NCI-H1694 (cell line): ENCODE data around the gene HTT.
A peak's percentile ranks its signal among the peaks of the same experiment; 100 is the strongest.

Experiments used
- DNase-seq: peaks from one replicate; lab custom pipeline; 2025; lab: John Stamatoyannopoulos, UW

HTT gene

GRCh38 chr4:3235581-3235980 lies 161.1 kb downstream of the HTT start:
- no peak for DNase-seq

- no peak for DNase-seq
Observed at GRCh38 chr4:3236326-3236878, 161.9 kb downstream of the HTT start.

DNA sequence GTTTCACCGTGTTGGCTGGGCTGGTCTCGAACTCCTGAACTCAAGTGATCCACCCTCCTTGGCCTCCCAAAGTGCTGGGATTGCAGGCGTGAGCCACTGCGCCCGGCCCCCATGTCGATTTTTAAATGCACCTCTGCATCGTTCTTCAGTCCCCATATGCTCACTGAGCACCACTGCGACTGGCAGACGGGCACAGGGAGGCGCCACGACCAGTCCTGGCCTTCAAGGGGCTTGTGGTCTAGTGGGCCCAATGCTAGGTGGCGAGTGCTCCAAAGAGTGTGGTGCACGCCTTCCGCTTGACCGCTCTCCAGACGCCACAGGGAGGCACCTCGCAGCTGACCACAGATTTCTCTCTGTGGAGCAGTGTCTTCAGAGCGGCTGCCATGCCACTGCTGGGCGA lies 162.8 kb downstream of the HTT start:
- DNase-seq: no peak

GRCh38 chr4:3237712-3238560 lies 163.5 kb downstream of the HTT start:
- no peak for DNase-seq

DNA sequence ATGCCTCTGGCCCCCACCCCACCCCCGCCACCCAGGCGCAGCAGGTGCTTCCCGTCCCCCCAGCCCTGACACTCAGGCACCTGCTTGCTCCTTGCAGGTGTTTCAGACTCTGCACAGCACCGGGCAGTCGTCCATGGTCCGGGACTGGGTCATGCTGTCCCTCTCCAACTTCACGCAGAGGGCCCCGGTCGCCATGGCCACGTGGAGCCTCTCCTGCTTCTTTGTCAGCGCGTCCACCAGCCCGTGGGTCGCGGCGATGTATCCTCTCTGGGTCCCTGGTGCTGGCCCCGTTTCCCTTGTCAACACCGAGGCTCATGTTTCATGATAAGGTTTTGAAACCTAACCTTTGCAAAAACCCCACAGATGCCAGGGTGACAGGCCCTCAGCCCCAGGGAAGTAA lies 164.2 kb downstream of the HTT start:
- no peak for DNase-seq

DNA sequence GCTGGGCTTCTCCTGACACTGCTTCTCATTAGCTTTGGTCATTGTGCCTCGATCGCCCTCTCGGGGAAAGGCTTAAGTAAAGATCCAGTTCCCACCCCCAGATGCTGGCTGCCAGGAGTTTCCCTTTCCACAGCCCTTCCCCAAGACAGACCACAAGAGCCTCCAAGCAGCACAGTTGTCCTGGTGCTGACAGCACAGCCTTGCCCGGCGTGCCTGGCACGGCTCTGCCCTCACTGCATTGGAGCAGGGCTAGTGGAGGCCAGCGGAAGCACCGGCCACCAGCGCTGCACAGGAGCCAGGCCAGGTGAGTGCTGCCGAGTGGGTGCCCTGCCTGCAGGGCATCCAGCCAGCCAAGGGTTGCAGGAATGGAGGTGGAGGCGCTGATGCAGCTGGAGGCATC lies 164.8 kb downstream of the HTT start:
- DNase-seq: no peak

DNA sequence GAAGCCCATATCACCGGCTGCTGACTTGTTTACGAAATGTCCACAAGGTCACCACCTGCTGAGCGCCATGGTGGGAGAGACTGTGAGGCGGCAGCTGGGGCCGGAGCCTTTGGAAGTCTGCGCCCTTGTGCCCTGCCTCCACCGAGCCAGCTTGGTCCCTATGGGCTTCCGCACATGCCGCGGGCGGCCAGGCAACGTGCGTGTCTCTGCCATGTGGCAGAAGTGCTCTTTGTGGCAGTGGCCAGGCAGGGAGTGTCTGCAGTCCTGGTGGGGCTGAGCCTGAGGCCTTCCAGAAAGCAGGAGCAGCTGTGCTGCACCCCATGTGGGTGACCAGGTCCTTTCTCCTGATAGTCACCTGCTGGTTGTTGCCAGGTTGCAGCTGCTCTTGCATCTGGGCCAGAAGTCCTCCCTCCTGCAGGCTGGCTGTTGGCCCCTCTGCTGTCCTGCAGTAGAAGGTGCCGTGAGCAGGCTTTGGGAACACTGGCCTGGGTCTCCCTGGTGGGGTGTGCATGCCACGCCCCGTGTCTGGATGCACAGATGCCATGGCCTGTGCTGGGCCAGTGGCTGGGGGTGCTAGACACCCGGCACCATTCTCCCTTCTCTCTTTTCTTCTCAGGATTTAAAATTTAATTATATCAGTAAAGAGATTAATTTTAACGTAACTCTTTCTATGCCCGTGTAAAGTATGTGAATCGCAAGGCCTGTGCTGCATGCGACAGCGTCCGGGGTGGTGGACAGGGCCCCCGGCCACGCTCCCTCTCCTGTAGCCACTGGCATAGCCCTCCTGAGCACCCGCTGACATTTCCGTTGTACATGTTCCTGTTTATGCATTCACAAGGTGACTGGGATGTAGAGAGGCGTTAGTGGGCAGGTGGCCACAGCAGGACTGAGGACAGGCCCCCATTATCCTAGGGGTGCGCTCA lies 165.8 kb downstream of the HTT start:
- DNase-seq: no peak

DNA sequence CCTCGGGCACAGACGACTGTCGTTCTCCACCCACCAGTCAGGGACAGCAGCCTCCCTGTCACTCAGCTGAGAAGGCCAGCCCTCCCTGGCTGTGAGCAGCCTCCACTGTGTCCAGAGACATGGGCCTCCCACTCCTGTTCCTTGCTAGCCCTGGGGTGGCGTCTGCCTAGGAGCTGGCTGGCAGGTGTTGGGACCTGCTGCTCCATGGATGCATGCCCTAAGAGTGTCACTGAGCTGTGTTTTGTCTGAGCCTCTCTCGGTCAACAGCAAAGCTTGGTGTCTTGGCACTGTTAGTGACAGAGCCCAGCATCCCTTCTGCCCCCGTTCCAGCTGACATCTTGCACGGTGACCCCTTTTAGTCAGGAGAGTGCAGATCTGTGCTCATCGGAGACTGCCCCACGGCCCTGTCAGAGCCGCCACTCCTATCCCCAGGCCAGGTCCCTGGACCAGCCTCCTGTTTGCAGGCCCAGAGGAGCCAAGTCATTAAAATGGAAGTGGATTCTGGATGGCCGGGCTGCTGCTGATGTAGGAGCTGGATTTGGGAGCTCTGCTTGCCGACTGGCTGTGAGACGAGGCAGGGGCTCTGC lies 166.5 kb downstream of the HTT start:
- DNase-seq: no peak

DNA sequence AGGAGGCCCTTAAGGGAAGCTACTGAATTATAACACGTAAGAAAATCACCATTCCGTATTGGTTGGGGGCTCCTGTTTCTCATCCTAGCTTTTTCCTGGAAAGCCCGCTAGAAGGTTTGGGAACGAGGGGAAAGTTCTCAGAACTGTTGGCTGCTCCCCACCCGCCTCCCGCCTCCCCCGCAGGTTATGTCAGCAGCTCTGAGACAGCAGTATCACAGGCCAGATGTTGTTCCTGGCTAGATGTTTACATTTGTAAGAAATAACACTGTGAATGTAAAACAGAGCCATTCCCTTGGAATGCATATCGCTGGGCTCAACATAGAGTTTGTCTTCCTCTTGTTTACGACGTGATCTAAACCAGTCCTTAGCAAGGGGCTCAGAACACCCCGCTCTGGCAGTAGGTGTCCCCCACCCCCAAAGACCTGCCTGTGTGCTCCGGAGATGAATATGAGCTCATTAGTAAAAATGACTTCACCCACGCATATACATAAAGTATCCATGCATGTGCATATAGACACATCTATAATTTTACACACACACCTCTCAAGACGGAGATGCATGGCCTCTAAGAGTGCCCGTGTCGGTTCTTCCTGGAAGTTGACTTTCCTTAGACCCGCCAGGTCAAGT lies 167.5 kb downstream of the HTT start:
- DNase-seq: no peak

DNA sequence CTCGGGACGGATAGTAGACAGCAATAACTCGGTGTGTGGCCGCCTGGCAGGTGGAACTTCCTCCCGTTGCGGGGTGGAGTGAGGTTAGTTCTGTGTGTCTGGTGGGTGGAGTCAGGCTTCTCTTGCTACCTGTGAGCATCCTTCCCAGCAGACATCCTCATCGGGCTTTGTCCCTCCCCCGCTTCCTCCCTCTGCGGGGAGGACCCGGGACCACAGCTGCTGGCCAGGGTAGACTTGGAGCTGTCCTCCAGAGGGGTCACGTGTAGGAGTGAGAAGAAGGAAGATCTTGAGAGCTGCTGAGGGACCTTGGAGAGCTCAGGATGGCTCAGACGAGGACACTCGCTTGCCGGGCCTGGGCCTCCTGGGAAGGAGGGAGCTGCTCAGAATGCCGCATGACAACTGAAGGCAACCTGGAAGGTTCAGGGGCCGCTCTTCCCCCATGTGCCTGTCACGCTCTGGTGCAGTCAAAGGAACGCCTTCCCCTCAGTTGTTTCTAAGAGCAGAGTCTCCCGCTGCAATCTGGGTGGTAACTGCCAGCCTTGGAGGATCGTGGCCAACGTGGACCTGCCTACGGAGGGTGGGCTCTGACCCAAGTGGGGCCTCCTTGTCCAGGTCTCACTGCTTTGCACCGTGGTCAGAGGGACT lies 168.8 kb downstream of the HTT start:
- no peak for DNase-seq

DNA sequence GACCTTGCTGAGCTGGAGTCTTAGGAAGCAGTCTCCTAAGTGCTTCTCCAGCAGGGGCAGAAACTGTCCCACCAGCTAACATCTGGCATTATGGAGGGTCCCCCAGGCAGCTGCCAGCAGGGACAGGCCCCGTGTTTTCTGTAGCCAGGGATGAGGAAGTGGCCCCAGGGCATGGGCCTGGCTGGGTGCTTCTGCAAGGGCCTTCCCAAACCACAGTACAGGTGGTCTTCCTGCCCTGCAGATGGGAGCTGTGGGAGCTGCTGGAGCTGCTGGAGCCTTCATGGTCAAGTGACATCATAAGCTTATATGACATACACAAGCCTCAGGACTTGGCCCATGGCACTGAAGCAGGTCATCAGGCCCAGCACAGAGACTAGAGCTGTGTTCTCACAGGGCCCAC lies 169.5 kb downstream of the HTT start:
- no peak for DNase-seq

GRCh38 chr4:3244747-3245146 lies 170.3 kb downstream of the HTT start:
- DNase-seq: no peak

- DNase-seq: no peak
Observed at GRCh38 chr4:3245676-3246075, 171.2 kb downstream of the HTT start.

DNA sequence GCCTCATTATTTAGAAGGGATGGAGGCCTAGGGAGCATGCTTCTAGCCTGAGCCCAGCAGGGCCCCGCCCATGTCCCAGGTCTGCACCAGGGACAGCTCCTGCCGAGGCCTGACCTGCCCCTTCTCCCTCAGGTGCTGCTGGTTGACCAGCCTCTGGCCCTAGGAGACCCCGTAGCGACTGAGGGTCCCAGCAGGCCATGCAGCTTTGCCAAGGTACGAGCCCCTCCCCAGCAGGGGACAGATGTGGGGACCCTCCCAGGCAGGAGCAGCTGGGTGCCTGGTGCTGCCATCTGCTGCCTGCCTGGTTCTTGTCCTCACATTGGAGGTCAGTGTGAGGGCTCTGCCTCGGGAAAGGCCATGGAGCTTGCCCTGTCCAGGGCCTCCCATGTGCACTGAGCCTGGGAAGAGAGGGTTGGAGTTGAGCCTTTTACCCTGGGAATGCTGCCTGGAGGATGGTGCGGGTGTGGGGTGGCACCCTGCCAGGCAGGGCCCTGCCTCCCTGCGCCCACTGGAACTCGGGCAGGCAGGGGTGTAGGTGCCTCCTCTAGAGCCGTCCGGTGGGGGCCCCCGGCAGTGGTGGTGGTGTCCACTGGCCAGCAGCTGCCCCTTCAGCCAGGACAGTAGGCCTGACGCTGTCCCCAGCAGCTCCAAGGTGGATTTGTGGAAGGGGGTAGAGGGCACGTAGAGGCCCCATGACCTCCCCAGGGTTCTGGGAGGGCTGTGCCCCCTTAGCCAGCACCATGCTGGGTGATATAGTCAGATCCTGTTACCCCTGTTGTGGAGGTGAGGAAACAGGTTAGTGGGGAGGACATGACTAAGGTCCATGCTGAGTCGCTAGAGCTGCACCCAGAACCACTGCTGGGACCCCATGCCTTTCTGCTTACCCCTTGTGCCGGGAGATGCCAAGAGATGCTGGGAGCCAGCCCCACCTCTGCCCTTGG lies 172.2 kb downstream of the HTT start:
- peak; percentile 8 for DNase-seq

GRCh38 chr4:3247399-3248177 lies 173.1 kb downstream of the HTT start:
- no peak for DNase-seq

- no peak for DNase-seq
Observed at GRCh38 chr4:3248178-3248480, 173.6 kb downstream of the HTT start.

- no peak for DNase-seq
Observed at GRCh38 chr4:3248811-3249661, 174.6 kb downstream of the HTT start, which contains the start of gene MSANTD1. MSANTD1 (plus strand) TSS chr4:3249159; CDS start chr4:3249223, 64 bp downstream.

DNA sequence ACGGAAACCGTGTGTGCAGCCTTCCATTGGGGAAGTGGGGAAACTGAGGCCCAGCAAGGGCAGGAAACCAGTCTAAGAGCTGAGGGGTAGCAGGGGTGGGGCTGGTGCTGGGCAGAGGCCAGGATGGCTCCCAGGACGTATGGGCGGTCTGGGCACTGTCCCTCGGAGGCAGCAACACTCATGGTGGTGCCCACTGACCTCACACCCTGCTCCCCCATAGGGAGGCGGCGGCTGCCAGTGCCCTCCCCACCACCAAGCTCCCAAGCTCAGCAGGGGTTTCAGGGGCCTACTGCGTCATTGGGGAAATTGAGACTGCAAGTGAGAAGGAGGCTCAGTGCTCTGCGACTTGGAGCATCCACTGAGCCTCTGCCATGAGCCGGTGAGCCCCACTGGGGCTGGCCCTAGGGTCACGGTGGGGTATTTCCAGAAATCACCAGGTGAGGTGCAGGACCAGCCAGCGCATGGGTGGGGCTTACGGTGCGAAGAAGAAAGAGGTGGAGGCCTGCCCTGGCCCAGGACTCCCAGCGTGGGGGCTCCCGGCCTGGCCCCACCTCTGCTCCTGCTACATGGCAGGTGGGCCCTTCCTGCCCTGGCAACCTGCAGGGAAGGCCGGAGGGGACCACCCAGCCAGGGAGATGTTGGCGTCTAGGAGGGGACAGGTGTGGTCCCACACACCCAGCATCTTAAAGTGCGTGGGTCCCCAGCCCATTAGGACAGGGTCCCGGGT lies 175.4 kb downstream of the HTT start:
- no peak for DNase-seq
